Calu3 (cell line): Measurements from ENCODE around the gene MCUB. TPM values are rescaled to one million over a fixed set of nuclear protein-coding genes. Genes with fewer than 3 reads are reported as not detected.

ENCODE experiments used
- BruUV-seq: library from RNA; stranded (reverse); fragments of 400-500 nt; replicated peaks from 2 replicates; lab custom pipeline; 2021; lab: Mats Ljungman, UMichigan
- CTCF ChIA-PET: fragments of 300-600 bp; sonication (Branson Sonifier 250); formaldehyde crosslinking; loops from one replicate; lab custom pipeline; 2022; ENCODE audit warnings: antibody characterized with exemption; lab: Charles Lee
- DNase-seq: peaks from one replicate; pipeline ENCODE4 v3.0.0; 2022
- H3K27ac Mint-ChIP-seq: one replicate; pipeline ENCODE4 v1.8.0; 2022; ENCODE audit warnings: mixed read lengths; ENCODE audit not compliant: unreplicated experiment
- H3K27me3 Mint-ChIP-seq: one replicate; pipeline ENCODE4 v1.8.0; 2022; ENCODE audit warnings: mixed read lengths; ENCODE audit not compliant: unreplicated experiment
- H3K36me3 Mint-ChIP-seq: one replicate; pipeline ENCODE4 v1.8.0; 2022; ENCODE audit warnings: mild to moderate bottlenecking, moderate library complexity, mixed read lengths; ENCODE audit not compliant: insufficient read depth, unreplicated experiment
- H3K4me1 Mint-ChIP-seq: one replicate; pipeline ENCODE4 v1.8.0; 2022; ENCODE audit warnings: mild to moderate bottlenecking, low read depth, mixed read lengths; ENCODE audit not compliant: unreplicated experiment
- H3K4me3 Mint-ChIP-seq: one replicate; pipeline ENCODE4 v1.8.0; 2022; ENCODE audit warnings: mild to moderate bottlenecking, low read depth, moderate library complexity, mixed read lengths; ENCODE audit not compliant: unreplicated experiment
- H3K9me3 Mint-ChIP-seq: one replicate; pipeline ENCODE4 v1.8.0; 2022; ENCODE audit warnings: low read depth, mixed read lengths; ENCODE audit not compliant: unreplicated experiment
- CTCF ChIP-seq: fragments of 200-600 bp; IDR thresholded peaks from one replicate; pipeline ENCODE4 v1.8.0; 2022; ENCODE audit warnings: antibody characterized with exemption; ENCODE audit not compliant: unreplicated experiment
- intact Hi-C: fragments of 100-400 bp; cut with micrococcal nuclease; formaldehyde crosslinking; loops from one replicate; pipeline ENCODE4 v1.10.0; 2022; ENCODE audit not compliant: unreplicated experiment
- total RNA-seq: library from RNA; stranded (reverse); gene quantifications from 2 replicates; pipeline ENCODE4 v1.2.3, GENCODE V29; 2022

Gene MCUB
- total RNA-seq, 1 experiment from 2014 or later = 11.8 TPM

GRCh38 chr4:109735566-109736365 is 175.7 kb downstream of the MCUB start:
- intact Hi-C loops = no loop called here
- Mint-ChIP-seq H3K36me3 (no peaks in the 10 kb centered on the region), H3K4me3 (no peak overlapping the region), H3K4me1 (no peaks in the 10 kb centered on the region), H3K27me3 (no peaks in the 10 kb centered on the region), H3K9me3 (no peaks in the 10 kb centered on the region), H3K27ac (no peak overlapping the region)
- TF ChIP-seq CTCF = no peak
- BruUV-seq = no TSS peak
- CTCF ChIA-PET = no interaction called here
- no peak for DNase-seq

Other genes with a start within 250 kb of the MCUB start
- 20.4 and 21.5 TPM in 2 replicates for gene SEC24B, start 126.4 kb upstream of the MCUB start, total RNA-seq
- gene CASP6, start 143.2 kb downstream of the MCUB start, total RNA-seq = 16.1 and 22.3 TPM in 2 replicates
- 45.0 and 45.4 TPM in 2 replicates for gene PLA2G12A, start 169.8 kb downstream of the MCUB start, total RNA-seq
- gene CFI, start 241.8 kb downstream of the MCUB start, total RNA-seq = 25.8 and 27.7 TPM in 2 replicates